Mesenchymal stem cell (in vitro differentiated cells and primary cell): ENCODE data around the gene FSTL4.

Source experiments
- DNase-seq: peaks from one replicate; pipeline ENCODE4 v3.0.0-alpha.2; 2013
- H2AFZ ChIP-seq: one replicate; pipeline ENCODE4 v1.6.1; 2013; ENCODE audit warnings: low read depth, mild to moderate bottlenecking, control low read depth, inconsistent platforms, low read length, moderate library complexity
- H2AK5ac ChIP-seq: 2 replicates; pipeline ENCODE4 v1.6.1; 2013; ENCODE audit warnings: low read length, moderate library complexity, mild to moderate bottlenecking, inconsistent platforms; ENCODE audit not compliant: severe bottlenecking
- H2BK120ac ChIP-seq: one replicate; pipeline ENCODE4 v1.6.1; 2013; ENCODE audit warnings: low read depth, mild to moderate bottlenecking, inconsistent platforms, low read length, moderate library complexity
- H2BK12ac ChIP-seq, 2 experiments: one replicate each; pipeline ENCODE4 v1.6.1; 2013; ENCODE audit warnings: inconsistent platforms in 2 of 2, low read length in 2 of 2, mild to moderate bottlenecking in 2 of 2, moderate library complexity in 2 of 2, control low read depth in 1 of 2
- H2BK15ac ChIP-seq: one replicate; pipeline ENCODE4 v1.6.1; 2013; ENCODE audit warnings: mild to moderate bottlenecking, low read depth, inconsistent platforms; ENCODE audit not compliant: poor library complexity, severe bottlenecking
- H2BK5ac ChIP-seq: 2 replicates; pipeline ENCODE4 v1.6.1; 2013; ENCODE audit warnings: low read depth, mild to moderate bottlenecking, low read length, control low read depth, inconsistent platforms; ENCODE audit not compliant: poor library complexity, severe bottlenecking
- H3K14ac ChIP-seq, 2 experiments: one replicate each; pipeline ENCODE4 v1.6.1; 2013; ENCODE audit warnings: inconsistent platforms in 2 of 2, low read length in 2 of 2, control low read depth in 1 of 2, mild to moderate bottlenecking in 1 of 2, moderate library complexity in 1 of 2
- H3K18ac ChIP-seq, 2 experiments: one replicate each; pipeline ENCODE4 v1.6.1; 2013; ENCODE audit warnings: inconsistent platforms in 2 of 2, low read length in 2 of 2, control low read depth in 1 of 2, low read depth in 1 of 2, mild to moderate bottlenecking in 1 of 2
- H3K23ac ChIP-seq, 2 experiments: one replicate each; pipeline ENCODE4 v1.6.1; 2013; ENCODE audit warnings: inconsistent platforms in 2 of 2, low read length in 2 of 2, mild to moderate bottlenecking in 2 of 2, moderate library complexity in 2 of 2, control low read depth in 1 of 2
- H3K27ac ChIP-seq: 2 replicates; pipeline ENCODE4 v1.5.1; 2013; ENCODE audit warnings: mild to moderate bottlenecking, moderate library complexity, low read length, control low read depth, inconsistent platforms; ENCODE audit not compliant: poor library complexity, severe bottlenecking
- H3K27me3 ChIP-seq, 2 experiments: 2 replicates each; pipeline versions ENCODE4 v1.6.1 to v1.7.0; 2013; ENCODE audit warnings: low read length in 2 of 2, mild to moderate bottlenecking in 2 of 2, moderate library complexity in 2 of 2, control low read depth in 1 of 2, inconsistent platforms in 1 of 2; ENCODE audit not compliant: control insufficient read depth in 1 of 2, insufficient read depth in 1 of 2
- H3K36me3 ChIP-seq, 2 experiments: 2 replicates each; pipeline versions ENCODE4 v1.6.1 to v1.7.0; 2013; ENCODE audit warnings: low read length in 2 of 2, control low read depth in 1 of 2, inconsistent platforms in 1 of 2, low read depth in 1 of 2, mild to moderate bottlenecking in 1 of 2; ENCODE audit not compliant: insufficient read depth in 2 of 2, control insufficient read depth in 1 of 2
- H3K4ac ChIP-seq, 2 experiments: one replicate each; pipeline ENCODE4 v1.6.1; 2013; ENCODE audit warnings: inconsistent platforms in 2 of 2, low read length in 2 of 2, mild to moderate bottlenecking in 2 of 2, moderate library complexity in 2 of 2, control low read depth in 1 of 2, low read depth in 1 of 2
- H3K4me1 ChIP-seq: 2 replicates; pipeline ENCODE4 v1.6.1; 2013; ENCODE audit warnings: low read depth, low read length, control low read depth; ENCODE audit not compliant: control insufficient read depth, insufficient read depth
- H3K4me2 ChIP-seq: 2 replicates; pipeline ENCODE4 v1.6.1; 2013; ENCODE audit warnings: low read length, mild to moderate bottlenecking, inconsistent platforms; ENCODE audit not compliant: poor library complexity, severe bottlenecking
- H3K4me3 ChIP-seq, 2 experiments: 2 replicates each; pipeline versions ENCODE4 v1.5.1 to v1.7.0; 2013; ENCODE audit warnings: low read length in 2 of 2, mild to moderate bottlenecking in 2 of 2, control low read depth in 1 of 2, low read depth in 1 of 2; ENCODE audit not compliant: insufficient read depth in 1 of 2
- H3K79me1 ChIP-seq: replicated peaks from 2 replicates; pipeline ENCODE4 v1.6.1; 2013; ENCODE audit warnings: mild to moderate bottlenecking, control low read depth, low read length, inconsistent platforms; ENCODE audit not compliant: poor library complexity, severe bottlenecking
- H3K9ac ChIP-seq: 2 replicates; pipeline ENCODE4 v1.7.0; 2013; ENCODE audit warnings: mild to moderate bottlenecking, low read length, moderate library complexity
- H3K9me3 ChIP-seq: 2 replicates; pipeline ENCODE4 v1.7.0; 2013; ENCODE audit warnings: mild to moderate bottlenecking, low read length; ENCODE audit not compliant: control insufficient read depth
- H4K8ac ChIP-seq: one replicate; pipeline ENCODE4 v1.6.1; 2013; ENCODE audit warnings: inconsistent platforms, mild to moderate bottlenecking, low read length, moderate library complexity
- H4K91ac ChIP-seq: one replicate; pipeline ENCODE4 v1.6.1; 2013; ENCODE audit warnings: mild to moderate bottlenecking, low read length, inconsistent platforms
- WGBS: methylation state at CpG from one replicate; pipeline ENCODE4 v1.1.7; 2013; ENCODE audit warnings: mixed read lengths; 5-methylcytosine and 5-hydroxymethylcytosine counted together

FSTL4 gene

DNA sequence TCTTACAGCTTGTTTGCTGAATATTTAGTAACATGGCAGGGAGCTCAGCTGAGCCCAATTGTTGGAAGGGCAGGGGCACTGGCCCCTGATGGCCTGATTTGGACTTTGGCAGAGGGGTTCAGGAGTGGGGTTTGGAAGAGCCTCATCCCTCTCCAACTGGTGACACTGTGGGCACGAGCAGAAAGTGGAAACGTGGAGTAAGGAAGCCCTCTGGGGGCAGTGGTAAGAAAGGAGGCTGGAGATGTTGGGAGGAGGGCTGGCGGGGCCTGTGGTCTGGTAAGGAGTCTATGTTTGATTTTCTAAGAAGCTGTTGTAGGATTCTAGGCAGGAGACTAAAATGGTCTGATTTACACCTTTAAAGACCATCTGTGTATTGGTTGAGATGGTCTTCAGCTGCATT, 351.6 kb downstream of the FSTL4 start:
- no peak overlapping the region for H3K4me2 ChIP-seq
- H2BK15ac ChIP-seq: no peak overlapping the region
- WGBS: 56% methylated on average over 3 of the region's 3 CpGs

DNA sequence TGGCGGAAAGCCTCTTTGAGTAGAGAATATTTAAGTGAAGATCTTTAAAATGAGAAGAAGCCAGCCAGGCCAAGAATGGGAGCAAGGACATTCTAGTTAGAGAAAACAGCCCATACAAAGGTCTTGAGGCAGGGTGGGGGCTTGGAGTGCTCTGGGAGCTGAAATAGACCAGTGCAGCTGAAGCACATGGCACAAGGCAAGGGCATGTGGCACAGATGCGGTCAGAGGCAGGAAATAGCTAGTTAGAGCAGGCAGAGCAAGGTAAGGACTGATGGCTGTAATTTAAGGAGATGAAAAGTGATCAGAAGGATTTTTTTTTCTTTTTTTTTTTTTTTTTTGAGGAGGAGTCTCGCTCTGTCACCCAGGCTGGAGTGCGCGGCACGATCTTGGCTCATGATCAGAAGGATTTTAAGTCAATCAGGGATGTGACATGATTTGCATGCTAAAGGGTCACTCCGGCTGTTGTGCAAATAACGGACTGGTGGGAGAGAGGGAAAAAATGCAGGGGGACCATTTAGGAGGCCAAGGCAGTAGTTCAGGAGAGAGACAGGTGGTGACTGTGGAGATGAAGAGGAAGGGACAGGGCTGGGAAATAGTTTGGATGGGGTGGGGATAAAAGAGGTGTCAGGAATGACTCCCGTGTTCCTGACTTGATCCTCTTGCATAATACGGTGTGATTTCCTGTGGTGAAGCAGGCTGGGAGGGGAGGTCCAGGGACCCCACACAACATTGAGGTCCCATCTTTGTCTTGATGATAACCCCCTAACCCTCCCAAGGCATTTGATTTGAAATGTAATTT, 352.9 kb downstream of the FSTL4 start:
- no peak overlapping the region for H3K14ac ChIP-seq
- H3K9ac ChIP-seq: no peak overlapping the region
- no peak overlapping the region for H2AK5ac ChIP-seq
- no peak overlapping the region for H3K27ac ChIP-seq
- no peak overlapping the region for H4K91ac ChIP-seq
- no peak overlapping the region for H3K4ac ChIP-seq
- no peak overlapping the region for H3K18ac ChIP-seq
- H4K8ac ChIP-seq: no peak overlapping the region
- H2AFZ ChIP-seq: no peak overlapping the region
- H3K4me1 ChIP-seq: no peaks in the 10 kb centered on the region
- no peak overlapping the region for H3K4me3 ChIP-seq
- H3K9me3 ChIP-seq: no peaks in the 10 kb centered on the region
- no peak overlapping the region for H2BK5ac ChIP-seq
- 89% methylated on average over 10 of the region's 10 CpGs for WGBS
- no peak overlapping the region for H3K4me2 ChIP-seq
- no peak overlapping the region for H2BK120ac ChIP-seq
- no peak overlapping the region for H3K23ac ChIP-seq
- H2BK12ac ChIP-seq: no peak overlapping the region
- no peaks in the 10 kb centered on the region for H3K79me1 ChIP-seq
- peaks cover 36 to 94% of the 10 kb centered on the region in 2 experiments for H3K27me3 ChIP-seq
- no peaks in the 10 kb centered on the region for H3K36me3 ChIP-seq
- no peak overlapping the region for H2BK15ac ChIP-seq
- DNase-seq: no peak

More for the DNA sequence above, 351.6 kb downstream of the FSTL4 start:
- Histone ChIP-seq H3K4me3 (no peak overlapping the region), H3K4ac (no peak overlapping the region), H3K36me3 (no peaks in the 10 kb centered on the region), H3K9me3 (no peaks in the 10 kb centered on the region), H3K9ac (no peak overlapping the region), H2BK5ac (no peak overlapping the region), H3K27me3 (peaks cover 38 to 94% of the 10 kb centered on the region in 2 experiments), H3K27ac (no peak overlapping the region), H3K18ac (no peak overlapping the region), H4K91ac (no peak overlapping the region), H2BK12ac (no peak overlapping the region), H2AK5ac (no peak overlapping the region), H3K23ac (no peak overlapping the region), H2BK120ac (no peak overlapping the region), H3K79me1 (no peaks in the 10 kb centered on the region), H3K4me1 (no peaks in the 10 kb centered on the region), H3K14ac (no peak overlapping the region), H4K8ac (no peak overlapping the region), H2AFZ (no peak overlapping the region)
- DNase-seq: no peak

DNA sequence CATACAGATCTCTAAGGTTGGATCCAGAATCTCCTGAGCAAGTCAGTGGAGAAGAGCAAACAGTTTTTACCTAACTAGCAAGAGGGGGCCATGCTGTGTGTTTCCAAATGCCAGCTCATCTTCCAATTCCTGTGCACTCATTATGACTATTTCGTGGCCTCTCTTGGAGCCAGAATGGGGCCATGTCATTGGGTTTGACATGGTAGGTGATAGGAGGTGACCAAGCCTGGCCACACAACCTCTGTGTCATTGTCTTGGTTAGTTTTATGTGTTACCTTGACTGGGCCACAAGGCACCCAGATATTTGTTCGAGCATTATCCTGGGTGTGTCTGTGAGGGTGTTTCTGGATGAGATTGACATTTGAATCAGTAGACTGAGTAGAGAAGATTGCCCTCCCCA, 354.4 kb downstream of the FSTL4 start:
- Histone ChIP-seq H4K91ac (no peak overlapping the region), H2BK120ac (no peak overlapping the region), H3K4ac (no peak overlapping the region), H3K79me1 (no peaks in the 10 kb centered on the region), H3K23ac (no peak overlapping the region), H3K9ac (no peak overlapping the region), H3K18ac (no peak overlapping the region), H2BK15ac (no peak overlapping the region), H3K14ac (no peak overlapping the region), H3K4me2 (no peak overlapping the region), H2BK5ac (no peak overlapping the region), H3K27me3 (peaks cover 22 to 94% of the 10 kb centered on the region in 2 experiments), H3K27ac (no peak overlapping the region), H2BK12ac (no peak overlapping the region), H2AK5ac (no peak overlapping the region), H3K36me3 (no peaks in the 10 kb centered on the region), H3K4me1 (no peaks in the 10 kb centered on the region), H3K4me3 (no peak overlapping the region), H2AFZ (no peak overlapping the region), H4K8ac (no peak overlapping the region), H3K9me3 (no peaks in the 10 kb centered on the region)
- WGBS: 68% methylated on average over 2 of the region's 2 CpGs
- no peak for DNase-seq

DNA sequence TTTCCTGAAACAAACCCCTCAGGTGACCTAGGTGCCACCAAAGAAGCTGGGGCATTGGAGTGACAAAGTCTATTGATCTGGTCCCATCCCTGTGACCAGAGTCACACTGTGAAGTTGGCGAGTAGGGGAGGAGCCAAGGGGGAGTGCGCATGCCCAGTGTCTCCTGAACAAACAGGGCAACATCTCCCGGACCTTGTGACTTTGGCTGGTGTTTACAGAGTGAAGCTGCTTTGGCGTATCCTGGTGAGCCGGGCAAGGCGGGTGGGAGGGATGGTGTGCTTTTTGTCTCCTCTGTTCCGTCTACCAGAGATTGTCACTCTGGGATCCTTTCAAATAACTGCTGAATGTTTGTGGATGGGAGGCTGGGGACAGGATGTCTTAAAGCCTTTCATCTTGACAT, 356.1 kb downstream of the FSTL4 start:
- no peaks in the 10 kb centered on the region for H3K79me1 ChIP-seq
- H2BK5ac ChIP-seq: no peak overlapping the region
- H2BK15ac ChIP-seq: no peak overlapping the region
- H3K4me1 ChIP-seq: no peaks in the 10 kb centered on the region
- no peak overlapping the region for H3K4me2 ChIP-seq
- H2BK120ac ChIP-seq: no peak overlapping the region
- peaks cover 15 to 97% of the 10 kb centered on the region in 2 experiments for H3K27me3 ChIP-seq
- H3K23ac ChIP-seq: no peak overlapping the region
- no peak overlapping the region for H3K9ac ChIP-seq
- no peak for DNase-seq
- H2AFZ ChIP-seq: no peak overlapping the region
- no peak overlapping the region for H3K27ac ChIP-seq
- no peaks in the 10 kb centered on the region for H3K9me3 ChIP-seq
- H3K4me3 ChIP-seq: no peak overlapping the region
- H3K36me3 ChIP-seq: no peaks in the 10 kb centered on the region
- H3K14ac ChIP-seq: no peak overlapping the region
- no peak overlapping the region for H2BK12ac ChIP-seq
- no peak overlapping the region for H3K4ac ChIP-seq
- WGBS: 91% methylated on average over 7 of the region's 7 CpGs
- H2AK5ac ChIP-seq: no peak overlapping the region
- H4K91ac ChIP-seq: no peak overlapping the region
- no peak overlapping the region for H3K18ac ChIP-seq
- no peak overlapping the region for H4K8ac ChIP-seq
